Heart right ventricle (tissue), 16 donors: ENCODE results near the gene ITPR2. TPM values are rescaled to one million over a fixed set of nuclear protein-coding genes. Genes with fewer than 3 reads are reported as not detected.

Source experiments
- ATAC-seq, 8 donors: fragments of 200-7000 bp; cut with Tn5 transposase; one replicate each; pipeline ENCODE4 v1.9.1; 2020; ENCODE audit warnings: mild to moderate bottlenecking in 8 of 8, moderate library complexity in 8 of 8, moderate number of reproducible peaks in 1 of 8
- DNase-seq, 2 donors: peaks; one replicate each; pipeline ENCODE4 v3.0.0-alpha.2; 2020
- H3K27ac ChIP-seq, 10 donors: fragments of 200-600 bp; sonication (generic) in 2 of 10; one replicate each; pipeline versions ENCODE4 v1.5.0 to v1.8.0; 2020 to 2022; ENCODE audit warnings: mild to moderate bottlenecking in 3 of 10
- H3K27me3 ChIP-seq, 7 donors: fragments of 200-600 bp; one replicate each; pipeline ENCODE4 v1.8.0; 2021 to 2022; ENCODE audit warnings: mild to moderate bottlenecking in 2 of 7
- H3K36me3 ChIP-seq, 9 donors: fragments of 200-600 bp; sonication (generic) in 1 of 9; one replicate each; pipeline versions ENCODE4 v1.5.0 to v1.8.0; 2020 to 2022; ENCODE audit warnings: mild to moderate bottlenecking in 2 of 9
- H3K4me1 ChIP-seq, 9 donors: fragments of 200-600 bp; sonication (generic) in 1 of 9; one replicate each; pipeline versions ENCODE4 v1.5.0 to v1.8.0; 2020 to 2022; ENCODE audit warnings: mild to moderate bottlenecking in 4 of 9
- H3K4me3 ChIP-seq, 10 donors: fragments of 200-600 bp; sonication (generic) in 2 of 10; one replicate each; pipeline versions ENCODE4 v1.5.0 to v1.8.0; 2020 to 2022; ENCODE audit warnings: mild to moderate bottlenecking in 7 of 10, moderate library complexity in 2 of 10
- H3K9me3 ChIP-seq, 11 donors: fragments of 200-600 bp in 10 of 11; sonication (generic) in 2 of 11; one replicate each; pipeline versions ENCODE4 v1.5.0 to v1.8.0; 2013 to 2022; ENCODE audit warnings: mild to moderate bottlenecking in 2 of 11, control low read depth in 1 of 11, moderate library complexity in 1 of 11
- CTCF ChIP-seq, 9 donors: fragments of 200-600 bp; sonication (generic) in 2 of 9; IDR thresholded peaks; one replicate each; pipeline versions ENCODE4 v1.5.0 to v1.8.0; 2021 to 2022; ENCODE audit warnings: antibody characterized with exemption in 9 of 9, mild to moderate bottlenecking in 5 of 9, moderate library complexity in 1 of 9
- WGBS, 2 donors: extraction: QIAGEN DNeasy Blood & Tissue Kit; methylation state at CpG; one replicate each; pipeline ENCODE4 v1.1.7; 2013; ENCODE audit warnings: inconsistent platforms in 1 of 2; 5-methylcytosine and 5-hydroxymethylcytosine counted together
- intact Hi-C, 10 donors: fragments of 100-400 bp; cut with DNase I; formaldehyde crosslinking; loops; one replicate each; pipeline versions ENCODE4 v1.11.1 to v1.14.2; 2022
- polyA plus RNA-seq, 2 donors: library from polyadenylated mRNA; stranded (reverse); fragments of 200-250 nt; gene quantifications; one replicate each; pipeline ENCODE4 v1.2.3, GENCODE V29; 2013
- total RNA-seq, 10 donors: library from RNA; stranded (reverse); fragmentation: NEBNext Ultra II Directional in 3 of 10; extraction: Animal tissue kit (Norgen Biotek cat#: 25700) in 3 of 10; gene quantifications; one replicate each; pipeline versions ENCODE4 v1.2.1 to v1.2.4, GENCODE V29; 2021 to 2023
- donor health status: Arrhythmogenic right ventricular cardiomyopathy.
- donor health status: ischemic (EF 13 %, LVEDD 7.1; RV severe dilation, severe dysfunction).
- donor health status: healthy with polysubstance abuse.
- donor health status: DM: no; HTN: yes; CAD: no.
- donor health status: DM: no; HTN: no; CAD: no.
- donor health status: ischemic (EF 25% LVEDD 6.9; RV normal size, moderate dysfunction).
- donor health status: ischemic (EF 25% LVEDD 5.7; RV mildly dilated, moderate dysfunction).
- donor health status: healthy.
- donor health status: DM: yes; HTN: yes; CAD: no.
- donor health status: Ischemic cardiomyopathy.
- donor health status: ischemic (EF 35%, LVEDD 5.7; RV mildly dilated, moderate dysfunction).
- donor health status: nonischemic (EF 11% LVEDD 7.7; RV severe dilation, severe dysfunction).
- donor health status: DM: yes; HTN: yes; CAD: no.
- donor health status: PGD.
- donor health status: ischemic (EF 29% LVEDD 5.4; RV normal size, mild dysfunction).
- donor health status: nonischemic (EF 23%, LVEDD 6.1; RV moderate dilation, normal function).

ITPR2 gene
- total and polyA plus RNA-seq, 12 donors, result 2.0 to 18.9 (median 14.3) TPM

- H3K4me3 ChIP-seq, result no peak overlapping the region
- no peaks in the 10 kb centered on the region for H3K9me3 ChIP-seq
- H3K27ac ChIP-seq, result no peak overlapping the region
- H3K36me3 ChIP-seq, result peaks cover 0 to 52% (median 3%) of the 10 kb centered on the region in 9 donors
- DNase-seq, result no peak
- H3K4me1 ChIP-seq, result no peaks in the 10 kb centered on the region
- no peak for ATAC-seq
- intact Hi-C loops, result loop anchor here in 1 of 10 donors (10.0 kb wide), 1 partner anchor 307 kb away; no protein-coding TSS in a partner anchor
- 91 to 96% methylated on average over 1 of the region's 1 CpG for WGBS, 2 donors
- TF ChIP-seq CTCF (IDR thresholded peaks at IDR 0.05), result no peak
- H3K27me3 ChIP-seq, result no peaks in the 10 kb centered on the region
Measured at GRCh38 chr12:26401874-26402273, 431.1 kb downstream of the ITPR2 start.

GRCh38 chr12:26400627-26401026 lies 432.4 kb downstream of the ITPR2 start:
- ATAC-seq (no peak), DNase-seq (no peak)
- TF ChIP-seq CTCF (IDR thresholded peaks at IDR 0.05), result no peak
- no peaks in the 10 kb centered on the region for H3K9me3 ChIP-seq
- H3K4me3 ChIP-seq, result no peak overlapping the region
- peaks cover 0 to 65% (median 3%) of the 10 kb centered on the region in 9 donors for H3K36me3 ChIP-seq
- no peaks in the 10 kb centered on the region for H3K27me3 ChIP-seq
- no peak overlapping the region for H3K27ac ChIP-seq
- 92 to 96% methylated on average over 8 of the region's 8 CpGs for WGBS, 2 donors
- intact Hi-C loops, result loop anchor here in 1 of 10 donors (10.0 kb wide), 1 partner anchor 306 kb away; no protein-coding TSS in a partner anchor
- no peaks in the 10 kb centered on the region for H3K4me1 ChIP-seq

- H3K27ac ChIP-seq, result no peak overlapping the region
- no peak for TF ChIP-seq CTCF (IDR thresholded peaks at IDR 0.05)
- intact Hi-C loops, result no loop called here
- 85 to 94% methylated on average over 1 of the region's 1 CpG for WGBS, 2 donors
- no peaks in the 10 kb centered on the region for H3K4me1 ChIP-seq
- no peaks in the 10 kb centered on the region for H3K27me3 ChIP-seq
- ATAC-seq, result no peak
- no peaks in the 10 kb centered on the region for H3K9me3 ChIP-seq
- no peak for DNase-seq
- no peak overlapping the region for H3K4me3 ChIP-seq
- H3K36me3 ChIP-seq, result peaks cover 0 to 77% (median 3%) of the 10 kb centered on the region in 9 donors
Measured at GRCh38 chr12:26399381-26399780, 433.6 kb downstream of the ITPR2 start.

GRCh38 chr12:26396402-26396801 lies 436.6 kb downstream of the ITPR2 start:
- WGBS, 2 donors, result 88 to 93% methylated on average over 3 of the region's 3 CpGs
- TF ChIP-seq CTCF (IDR thresholded peaks at IDR 0.05), result no peak
- ATAC-seq (peak in 1 of 8 donors; percentile 25), DNase-seq (no peak)
- H3K4me3 ChIP-seq, result no peak overlapping the region
- H3K36me3 ChIP-seq, result peaks cover 0 to 85% (median 3%) of the 10 kb centered on the region in 9 donors
- no peak overlapping the region for H3K27ac ChIP-seq
- no peaks in the 10 kb centered on the region for H3K9me3 ChIP-seq
- H3K4me1 ChIP-seq, result no peaks in the 10 kb centered on the region
- no peaks in the 10 kb centered on the region for H3K27me3 ChIP-seq
- intact Hi-C loops, result no loop called here
